Measurements from ENCODE around the gene SMARCC1.

SMARCC1 gene

GRCh38 chr3:47704237-47704612, 77.5 kb downstream of the SMARCC1 start:
- Mint-ChIP-seq H3K27ac (no peak overlapping the region), H3K36me3 (peaks cover 14 to 28% of the 10 kb centered on the region in 2 donors), H3K9me3 (no peaks in the 10 kb centered on the region), H3K27me3 (no peaks in the 10 kb centered on the region), H3K4me3 (no peak overlapping the region), H3K4me1 (peaks cover 0 to 4% of the 10 kb centered on the region in 2 donors)
- DNase-seq (no peak), ATAC-seq (replicated peaks) (no peak)

- ATAC-seq (replicated peaks) (no peak), DNase-seq (no peak)
- peak overlapping the region; percentile 56 for H3K27ac Mint-ChIP-seq
- H3K27me3 Mint-ChIP-seq: no peaks in the 10 kb centered on the region
- no peaks in the 10 kb centered on the region for H3K9me3 Mint-ChIP-seq
- no peak overlapping the region for H3K4me3 Mint-ChIP-seq
- H3K36me3 Mint-ChIP-seq: peaks cover 14 to 28% of the 10 kb centered on the region in 2 donors
- peaks cover 0 to 4% of the 10 kb centered on the region in 2 donors for H3K4me1 Mint-ChIP-seq
These were observed 80.3 kb downstream of the SMARCC1 start for GRCh38 chr3:47701388-47701787.

DNA sequence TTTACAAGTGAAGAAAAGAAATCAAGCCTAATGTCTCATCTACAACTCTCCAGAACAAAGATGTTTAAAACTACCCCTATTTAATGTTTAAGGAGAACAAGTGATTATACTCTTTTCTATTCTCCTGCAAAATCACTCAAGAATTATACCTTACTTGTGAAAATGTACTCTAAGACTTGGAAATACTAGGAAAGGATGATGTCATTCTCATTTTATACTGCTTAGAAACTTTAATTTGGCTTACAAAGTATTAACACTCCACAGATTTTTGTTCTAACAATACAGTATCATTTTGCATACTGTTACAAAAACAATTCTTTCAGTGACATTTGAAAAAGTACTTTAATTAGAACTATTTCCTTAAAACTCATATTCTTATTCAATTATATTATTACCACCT, 89.5 kb downstream of the SMARCC1 start:
- Mint-ChIP-seq H3K36me3 (peaks cover 30 to 53% of the 10 kb centered on the region in 2 donors), H3K4me3 (no peak overlapping the region), H3K4me1 (no peaks in the 10 kb centered on the region), H3K9me3 (no peaks in the 10 kb centered on the region), H3K27ac (no peak overlapping the region), H3K27me3 (no peaks in the 10 kb centered on the region)
- DNase-seq (no peak), ATAC-seq (replicated peaks) (no peak)

- H3K27me3 Mint-ChIP-seq: no peaks in the 10 kb centered on the region
- H3K36me3 Mint-ChIP-seq: peaks cover 33 to 51% of the 10 kb centered on the region in 2 donors
- H3K27ac Mint-ChIP-seq: peak overlapping the region; percentile 62
- ATAC-seq (replicated peaks): no peak
- no peak for DNase-seq
- no peaks in the 10 kb centered on the region for H3K9me3 Mint-ChIP-seq
- H3K4me1 Mint-ChIP-seq: no peaks in the 10 kb centered on the region
- no peak overlapping the region for H3K4me3 Mint-ChIP-seq
These were observed 93.2 kb downstream of the SMARCC1 start for GRCh38 chr3:47688488-47688887.

DNA sequence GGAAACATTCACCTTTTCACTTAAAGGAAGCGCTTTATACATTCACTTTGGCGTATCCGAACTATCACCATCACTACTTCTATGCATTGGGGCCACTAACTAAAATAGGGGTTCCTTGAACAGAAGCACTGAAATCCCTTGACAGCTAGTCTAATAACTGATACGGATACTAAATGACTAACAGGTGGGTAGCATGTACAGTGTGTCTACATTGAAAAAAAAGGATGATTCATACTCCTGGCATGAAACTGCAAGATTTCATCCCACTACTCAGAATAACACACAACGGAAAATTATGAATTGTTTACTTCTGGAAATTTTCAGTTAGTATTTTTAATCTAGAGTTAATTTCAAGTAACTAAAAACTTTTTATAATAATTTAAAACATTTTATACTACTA, 96.7 kb downstream of the SMARCC1 start:
- Mint-ChIP-seq H3K4me1 (peaks cover 0 to 3% of the 10 kb centered on the region in 2 donors), H3K9me3 (no peaks in the 10 kb centered on the region), H3K36me3 (peaks cover 32 to 43% of the 10 kb centered on the region in 2 donors), H3K27ac (no peak overlapping the region), H3K4me3 (no peak overlapping the region), H3K27me3 (no peaks in the 10 kb centered on the region)
- DNase-seq: no peak
- no peak for ATAC-seq (replicated peaks)

DNA sequence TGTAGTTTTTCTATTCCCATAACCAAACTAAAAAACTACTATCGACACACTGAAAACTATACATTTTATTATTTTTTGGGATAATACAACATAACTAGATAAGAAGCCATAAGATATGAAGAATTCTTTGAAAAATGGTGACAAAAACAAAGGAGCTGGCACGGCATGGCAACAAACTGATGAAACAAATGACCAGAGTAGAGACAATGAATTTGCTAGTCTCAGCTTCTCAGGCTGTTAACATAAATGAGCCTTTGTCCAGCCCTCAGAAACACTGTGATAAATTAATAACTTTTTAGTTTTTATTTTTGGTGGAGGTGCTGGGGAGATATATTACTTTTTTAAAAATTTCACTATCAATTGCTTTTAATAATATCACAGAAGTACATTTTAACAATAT, 100.7 kb downstream of the SMARCC1 start:
- Mint-ChIP-seq H3K4me3 (no peak overlapping the region), H3K4me1 (peaks cover 0 to 4% of the 10 kb centered on the region in 2 donors), H3K27me3 (no peaks in the 10 kb centered on the region), H3K36me3 (peaks cover 31 to 42% of the 10 kb centered on the region in 2 donors), H3K9me3 (no peaks in the 10 kb centered on the region), H3K27ac (no peak overlapping the region)
- ATAC-seq (replicated peaks) (no peak), DNase-seq (no peak)

DNA sequence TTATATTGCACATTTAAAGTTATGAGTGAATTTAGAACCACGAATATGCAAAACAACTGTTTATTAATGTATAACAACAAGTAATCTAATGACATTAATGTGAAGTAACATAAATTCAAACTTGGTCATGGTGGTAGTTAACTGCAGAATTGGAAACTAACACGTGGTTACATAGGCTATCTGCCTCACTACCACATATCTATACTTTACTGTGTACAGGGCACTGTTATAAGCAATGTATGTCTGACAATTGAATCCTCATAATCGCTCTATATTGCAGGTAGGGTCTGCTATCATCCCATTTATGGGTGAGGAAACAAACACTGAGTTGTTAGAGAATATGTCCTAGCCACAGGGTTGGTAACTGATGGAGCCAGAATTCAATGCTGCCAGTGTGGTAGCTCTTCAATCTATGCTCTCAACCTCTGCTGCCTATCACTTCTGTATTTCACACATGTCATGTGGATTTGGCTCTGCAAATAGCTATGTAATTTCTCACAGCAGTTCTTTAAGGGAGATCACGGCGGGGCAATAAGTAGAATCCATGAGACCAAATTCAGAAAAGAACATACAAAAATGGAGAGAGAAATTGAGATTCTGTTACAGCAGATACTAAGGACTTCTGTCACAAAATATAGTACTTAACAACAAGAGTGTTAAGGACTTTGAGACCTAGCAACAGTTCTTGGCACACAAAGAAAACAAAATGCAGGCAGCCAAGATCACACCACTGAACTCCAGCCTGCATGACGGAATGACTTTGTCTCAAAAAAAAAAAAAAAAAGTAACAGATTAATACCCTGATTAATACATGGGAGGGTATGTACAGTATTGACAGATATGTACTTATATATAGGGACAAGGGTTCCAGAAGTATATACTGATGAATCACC, 103.0 kb downstream of the SMARCC1 start:
- H3K36me3 Mint-ChIP-seq: peaks cover 39 to 51% of the 10 kb centered on the region in 2 donors
- ATAC-seq (replicated peaks): no peak
- H3K9me3 Mint-ChIP-seq: no peaks in the 10 kb centered on the region
- H3K27me3 Mint-ChIP-seq: no peaks in the 10 kb centered on the region
- no peak overlapping the region for H3K4me3 Mint-ChIP-seq
- no peak overlapping the region for H3K27ac Mint-ChIP-seq
- peaks cover 0 to 4% of the 10 kb centered on the region in 2 donors for H3K4me1 Mint-ChIP-seq
- no peak for DNase-seq

DNA sequence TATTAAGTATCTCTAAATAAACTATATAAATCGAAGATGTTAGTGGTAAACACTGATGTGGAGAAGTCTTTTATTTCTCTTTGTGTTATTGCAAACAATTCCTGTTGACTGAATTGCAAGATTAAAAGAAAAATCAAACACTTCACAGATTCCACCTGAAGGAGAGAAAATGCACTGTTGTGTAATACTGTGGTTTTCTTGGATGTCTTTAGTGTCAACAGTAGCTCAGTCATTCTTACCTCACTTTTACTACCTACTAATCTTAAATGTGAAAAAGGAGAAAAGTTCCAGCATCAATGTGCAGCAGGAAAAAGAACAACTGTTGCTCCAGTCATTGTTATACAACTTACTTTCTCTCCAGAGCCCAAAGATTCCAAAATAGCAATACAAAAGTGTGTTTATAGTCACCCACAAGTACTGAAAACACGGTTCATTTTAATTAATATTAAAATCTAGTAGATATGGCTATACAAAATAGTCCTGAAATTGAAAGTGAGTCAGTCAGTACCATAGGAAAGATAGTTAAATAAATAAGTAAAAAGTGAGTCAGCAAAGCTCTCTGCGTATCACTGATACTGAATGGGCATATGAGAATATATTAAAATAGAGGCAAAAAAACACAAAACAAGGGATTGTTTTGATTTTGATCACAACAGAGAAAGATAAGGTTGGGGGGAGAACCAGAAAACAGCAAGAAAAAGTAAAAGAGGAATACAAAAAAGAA, 112.5 kb downstream of the SMARCC1 start:
- ATAC-seq (replicated peaks): no peak
- Mint-ChIP-seq H3K27ac (no peak overlapping the region), H3K36me3 (peaks cover 20 to 31% of the 10 kb centered on the region in 2 donors), H3K4me1 (no peaks in the 10 kb centered on the region), H3K4me3 (no peak overlapping the region), H3K9me3 (no peaks in the 10 kb centered on the region), H3K27me3 (no peaks in the 10 kb centered on the region)
- DNase-seq: no peak

DNA sequence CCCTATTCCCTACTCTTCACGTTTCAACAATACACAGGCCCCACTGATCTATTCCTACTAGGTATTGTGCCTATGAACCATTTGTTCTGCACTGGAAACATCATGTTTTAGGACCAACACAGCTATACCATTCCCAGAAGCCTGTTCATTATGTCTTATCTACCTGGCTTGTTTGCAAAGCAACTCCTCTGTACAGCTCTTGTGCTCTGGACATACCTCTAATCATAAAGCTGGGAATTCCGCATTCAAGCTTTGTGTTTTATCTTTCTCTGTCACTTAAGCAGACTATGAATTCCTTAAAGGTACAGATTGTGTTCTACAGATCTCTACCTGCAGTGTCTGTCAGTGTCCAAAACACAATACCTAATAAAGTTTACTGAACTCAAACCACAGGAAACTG, 115.6 kb downstream of the SMARCC1 start:
- no peaks in the 10 kb centered on the region for H3K9me3 Mint-ChIP-seq

GRCh38 chr3:47664519-47664918, 117.2 kb downstream of the SMARCC1 start:
- Mint-ChIP-seq H3K27ac (no peak overlapping the region), H3K9me3 (no peaks in the 10 kb centered on the region), H3K4me3 (no peak overlapping the region), H3K27me3 (no peaks in the 10 kb centered on the region), H3K36me3 (peaks cover 23 to 34% of the 10 kb centered on the region in 2 donors), H3K4me1 (no peaks in the 10 kb centered on the region)
- DNase-seq (no peak), ATAC-seq (replicated peaks) (no peak)

More for the DNA sequence above, 115.6 kb downstream of the SMARCC1 start:
- ATAC-seq (replicated peaks) (no peak), DNase-seq (no peak)
- no peaks in the 10 kb centered on the region for H3K4me1 Mint-ChIP-seq
- H3K36me3 Mint-ChIP-seq: peaks cover 17 to 29% of the 10 kb centered on the region in 2 donors
- H3K27ac Mint-ChIP-seq: no peak overlapping the region
- H3K4me3 Mint-ChIP-seq: no peak overlapping the region
- H3K27me3 Mint-ChIP-seq: no peaks in the 10 kb centered on the region

GRCh38 chr3:47663630-47664240, 118.0 kb downstream of the SMARCC1 start:
- Mint-ChIP-seq H3K4me1 (no peaks in the 10 kb centered on the region), H3K36me3 (peaks cover 27 to 37% of the 10 kb centered on the region in 2 donors), H3K9me3 (no peaks in the 10 kb centered on the region), H3K4me3 (no peak overlapping the region), H3K27me3 (no peaks in the 10 kb centered on the region), H3K27ac (no peak overlapping the region)
- DNase-seq (no peak), ATAC-seq (replicated peaks) (no peak)

DNA sequence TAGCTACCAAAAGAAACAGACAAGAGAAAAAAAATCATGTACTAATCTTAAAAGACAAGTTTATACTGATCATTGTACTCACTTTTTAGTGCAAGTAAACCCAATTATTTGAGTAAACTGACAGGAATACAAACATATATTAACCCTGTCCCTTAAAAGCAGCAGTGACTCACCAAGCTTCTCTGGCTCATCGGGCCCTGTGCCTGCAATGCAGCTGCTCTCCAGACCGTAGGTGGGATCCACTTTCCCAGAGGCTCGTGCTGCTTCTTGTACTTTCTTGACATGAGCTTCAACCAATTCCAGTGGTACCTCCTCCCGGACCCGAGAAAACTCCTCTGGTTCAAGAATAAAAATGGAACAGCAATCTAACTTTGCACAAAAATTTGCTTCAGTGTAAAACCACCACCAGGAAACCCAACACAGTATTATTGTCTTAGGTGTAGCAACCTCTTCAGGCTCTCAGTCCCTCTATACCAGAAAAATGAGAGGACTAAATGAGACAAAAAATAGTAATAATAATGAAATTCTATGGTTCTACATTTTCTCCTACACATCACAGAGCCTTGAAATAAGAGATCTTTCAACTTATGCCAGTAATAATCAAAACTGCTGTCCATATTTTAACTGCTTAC, 120.5 kb downstream of the SMARCC1 start:
- DNase-seq (no peak), ATAC-seq (replicated peaks) (no peak)
- no peaks in the 10 kb centered on the region for H3K9me3 Mint-ChIP-seq
- H3K36me3 Mint-ChIP-seq: peaks cover 44 to 55% of the 10 kb centered on the region in 2 donors
- no peaks in the 10 kb centered on the region for H3K27me3 Mint-ChIP-seq
- no peaks in the 10 kb centered on the region for H3K4me1 Mint-ChIP-seq
- no peak overlapping the region for H3K27ac Mint-ChIP-seq
- no peak overlapping the region for H3K4me3 Mint-ChIP-seq

DNA sequence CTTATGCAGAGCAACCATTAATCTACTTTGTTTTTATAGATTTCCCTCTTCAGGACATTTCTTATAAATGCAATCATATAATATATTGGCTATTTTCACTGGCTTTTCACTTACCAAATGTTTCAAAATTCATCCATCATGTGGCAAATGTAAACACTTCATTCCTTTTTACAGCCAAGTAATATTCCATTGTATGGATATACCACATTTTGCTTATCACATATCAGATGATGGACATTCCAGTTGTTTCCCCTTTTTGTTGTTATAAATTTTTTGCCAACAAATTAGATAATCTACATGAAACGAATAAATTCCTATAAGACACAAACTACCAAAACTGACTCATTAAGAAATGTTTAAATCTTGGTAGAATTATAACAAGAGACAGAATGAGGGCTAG, 123.2 kb downstream of the SMARCC1 start:
- H3K4me1 Mint-ChIP-seq: peaks cover 0 to 2% of the 10 kb centered on the region in 2 donors

DNA sequence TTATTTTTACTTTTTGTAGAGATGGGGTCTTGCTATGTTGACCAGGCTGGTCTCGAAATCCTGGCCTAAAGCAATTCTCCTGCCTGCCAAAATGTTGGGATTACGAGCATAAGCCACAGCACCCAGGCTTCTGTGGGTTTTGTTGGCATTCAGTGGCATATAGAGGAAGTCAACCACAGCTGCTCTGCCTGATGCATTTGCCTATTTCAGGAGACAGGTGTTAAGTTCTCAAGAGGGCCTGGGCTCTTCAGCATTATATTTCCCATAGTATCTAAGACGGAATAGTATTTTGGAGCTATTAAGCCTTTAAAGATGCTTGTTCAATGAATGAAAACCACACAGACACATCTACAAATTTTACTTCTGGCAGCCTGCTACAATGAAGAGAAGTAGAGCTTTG, 129.6 kb downstream of the SMARCC1 start:
- Mint-ChIP-seq H3K36me3 (peaks cover 20 to 36% of the 10 kb centered on the region in 2 donors), H3K27ac (no peak overlapping the region)
- ATAC-seq (replicated peaks): no peak

More for the DNA sequence above, 123.2 kb downstream of the SMARCC1 start:
- Mint-ChIP-seq H3K27ac (peak overlapping the region; percentile 5), H3K27me3 (no peaks in the 10 kb centered on the region), H3K4me3 (no peak overlapping the region), H3K36me3 (peaks cover 41 to 56% of the 10 kb centered on the region in 2 donors), H3K9me3 (no peaks in the 10 kb centered on the region)
- no peak for DNase-seq
- ATAC-seq (replicated peaks): no peak

More for the DNA sequence above, 129.6 kb downstream of the SMARCC1 start:
- Mint-ChIP-seq H3K27me3 (no peaks in the 10 kb centered on the region), H3K9me3 (no peaks in the 10 kb centered on the region), H3K4me1 (peaks cover 0 to 2% of the 10 kb centered on the region in 2 donors), H3K4me3 (no peak overlapping the region)
- DNase-seq: no peak
